Fibroblast of lung (primary cell): Measurements from ENCODE around the gene ONECUT2. TPM values are rescaled to one million over a fixed set of nuclear protein-coding genes. Genes with fewer than 3 reads are reported as not detected.
A peak's percentile ranks its signal among the peaks of the same experiment; 100 is the strongest.

Source experiments
- DNase-seq, 2 donors: peaks; one replicate each; pipeline versions ENCODE4 v3.0.0 to v3.0.0-alpha.2; 2010; ENCODE audit warnings: low read depth in 2 of 2
- H2AFZ ChIP-seq: 2 replicates; pipeline ENCODE4 v1.5.1; 2012; ENCODE audit warnings: low read length, control low read depth, inconsistent platforms
- H3K27ac ChIP-seq: 2 replicates; pipeline ENCODE4 v1.5.1; 2011; ENCODE audit warnings: low read length, control low read depth; ENCODE audit not compliant: insufficient read depth
- H3K27me3 ChIP-seq: 2 replicates; pipeline ENCODE4 v1.5.1; 2011; ENCODE audit warnings: mild to moderate bottlenecking, low read length; ENCODE audit not compliant: control insufficient read depth, insufficient read depth
- H3K36me3 ChIP-seq: 2 replicates; pipeline ENCODE4 v1.5.1; 2011; ENCODE audit warnings: low read length; ENCODE audit not compliant: control insufficient read depth, insufficient read depth
- H3K4me1 ChIP-seq: 2 replicates; pipeline ENCODE4 v1.5.1; 2011; ENCODE audit warnings: low read length; ENCODE audit not compliant: control insufficient read depth, insufficient read depth; ENCODE audit errors: extremely low read depth
- H3K4me2 ChIP-seq: 2 replicates; pipeline ENCODE4 v1.5.1; 2011; ENCODE audit warnings: low read length, control low read depth; ENCODE audit not compliant: insufficient read depth; ENCODE audit errors: extremely low read depth
- H3K4me3 ChIP-seq, 4 experiments: fragments of 200-600 bp in 1 of 4; sonication (generic) in 1 of 4; replicated peaks in 1 of 4; 2 replicates each; pipeline ENCODE4 v1.5.1; 2011 to 2016; ENCODE audit warnings: low read length in 4 of 4, low read depth in 3 of 4, mild to moderate bottlenecking in 3 of 4, control low read depth in 2 of 4, inconsistent platforms in 1 of 4, mixed read lengths in 1 of 4; ENCODE audit not compliant: insufficient read depth in 1 of 4; ENCODE audit errors: control extremely low read depth in 1 of 4
- H3K79me2 ChIP-seq: 2 replicates; pipeline ENCODE4 v1.5.1; 2012; ENCODE audit warnings: mild to moderate bottlenecking, low read length, inconsistent platforms; ENCODE audit not compliant: control insufficient read depth, insufficient read depth
- H3K9ac ChIP-seq: 2 replicates; pipeline ENCODE4 v1.5.1; 2011; ENCODE audit warnings: mild to moderate bottlenecking, low read length, control low read depth; ENCODE audit not compliant: insufficient read depth
- H3K9me3 ChIP-seq: 2 replicates; pipeline ENCODE4 v1.5.1; 2012; ENCODE audit warnings: low read depth, low read length; ENCODE audit not compliant: control insufficient read depth, insufficient read depth
- H4K20me1 ChIP-seq: 2 replicates; pipeline ENCODE4 v1.5.1; 2011; ENCODE audit warnings: low read length; ENCODE audit not compliant: control insufficient read depth, insufficient read depth; ENCODE audit errors: extremely low read depth
- EZH2 ChIP-seq: IDR thresholded peaks from 2 replicates; pipeline ENCODE4 v1.5.1; 2012; ENCODE audit warnings: low read length, control low read depth, mild to moderate bottlenecking; ENCODE audit errors: missing control alignments
- polyA plus RNA-seq, 2 donors: library from polyadenylated mRNA; depleted of rRNA in 1 of 2; stranded (reverse) in 1 of 2; unstranded in 1 of 2; fragments of >200 nt; gene quantifications; 2 replicates each; pipeline ENCODE4 v1.2.1, GENCODE V29; 2011 to 2012; ENCODE audit warnings: missing spikeins in 1 of 2
- total RNA-seq: library from RNA; depleted of rRNA; stranded (reverse); fragments of >200 nt; gene quantifications from 2 replicates; pipeline ENCODE4 v1.2.1, GENCODE V29; 2014
- TF ChIP-seq, protein P1 (sequence below), 2 donors: IDR thresholded peaks in 1 of 2; conservative IDR thresholded peaks in 1 of 2; 1 replicate in 1 of 2; 2 replicates in 1 of 2; pipeline ENCODE4 v1.5.1; 2011 to 2012; ENCODE audit warnings: low read length in 2 of 2, control low read depth in 1 of 2, inconsistent platforms in 1 of 2, low read depth in 1 of 2, mild to moderate bottlenecking in 1 of 2

The ONECUT2 gene
- total and polyA plus RNA-seq, 2 donors (not counting 1 experiment from before 2014, with no cell fraction given): under 0.01 TPM

DNA sequence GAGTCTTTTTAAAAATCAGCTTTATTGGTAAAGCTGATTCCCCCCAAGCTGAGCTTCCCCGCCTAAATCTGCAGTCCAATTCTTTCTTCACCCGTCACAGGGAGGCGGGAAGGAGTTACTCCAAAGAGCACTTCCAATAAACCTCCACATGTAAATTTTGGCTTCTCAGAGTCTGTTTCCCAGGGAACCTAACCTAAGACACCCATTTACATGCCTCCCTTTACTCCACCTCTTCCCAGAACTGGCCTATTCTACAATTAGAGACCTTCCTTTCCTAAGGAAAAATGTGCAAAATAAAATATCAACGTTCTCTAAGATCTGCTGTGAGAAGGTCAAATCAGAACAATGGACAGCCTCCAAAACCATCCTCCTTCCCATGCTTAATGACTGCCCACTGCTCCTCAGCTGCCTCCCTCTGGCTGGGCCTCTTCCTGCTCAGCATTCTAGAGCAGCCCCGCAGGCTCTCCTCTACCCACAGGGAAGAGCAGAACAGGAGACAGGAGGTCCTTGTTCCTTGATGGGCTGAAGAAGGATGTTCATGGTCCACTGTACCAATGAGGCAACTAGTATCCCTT, 63.6 kb downstream of the ONECUT2 start:
- no peak overlapping the region for H3K4me2 ChIP-seq
- TF ChIP-seq EZH2: no peak
- TF ChIP-seq, protein P1, sequence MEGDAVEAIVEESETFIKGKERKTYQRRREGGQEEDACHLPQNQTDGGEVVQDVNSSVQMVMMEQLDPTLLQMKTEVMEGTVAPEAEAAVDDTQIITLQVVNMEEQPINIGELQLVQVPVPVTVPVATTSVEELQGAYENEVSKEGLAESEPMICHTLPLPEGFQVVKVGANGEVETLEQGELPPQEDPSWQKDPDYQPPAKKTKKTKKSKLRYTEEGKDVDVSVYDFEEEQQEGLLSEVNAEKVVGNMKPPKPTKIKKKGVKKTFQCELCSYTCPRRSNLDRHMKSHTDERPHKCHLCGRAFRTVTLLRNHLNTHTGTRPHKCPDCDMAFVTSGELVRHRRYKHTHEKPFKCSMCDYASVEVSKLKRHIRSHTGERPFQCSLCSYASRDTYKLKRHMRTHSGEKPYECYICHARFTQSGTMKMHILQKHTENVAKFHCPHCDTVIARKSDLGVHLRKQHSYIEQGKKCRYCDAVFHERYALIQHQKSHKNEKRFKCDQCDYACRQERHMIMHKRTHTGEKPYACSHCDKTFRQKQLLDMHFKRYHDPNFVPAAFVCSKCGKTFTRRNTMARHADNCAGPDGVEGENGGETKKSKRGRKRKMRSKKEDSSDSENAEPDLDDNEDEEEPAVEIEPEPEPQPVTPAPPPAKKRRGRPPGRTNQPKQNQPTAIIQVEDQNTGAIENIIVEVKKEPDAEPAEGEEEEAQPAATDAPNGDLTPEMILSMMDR (conservative IDR thresholded peaks at IDR 0.05 in 1 of 2, IDR thresholded peaks at IDR 0.05 in 1 of 2; ENCODE audit: low read depth in 1 of 2, low read length in 2 of 2): no peak

DNA sequence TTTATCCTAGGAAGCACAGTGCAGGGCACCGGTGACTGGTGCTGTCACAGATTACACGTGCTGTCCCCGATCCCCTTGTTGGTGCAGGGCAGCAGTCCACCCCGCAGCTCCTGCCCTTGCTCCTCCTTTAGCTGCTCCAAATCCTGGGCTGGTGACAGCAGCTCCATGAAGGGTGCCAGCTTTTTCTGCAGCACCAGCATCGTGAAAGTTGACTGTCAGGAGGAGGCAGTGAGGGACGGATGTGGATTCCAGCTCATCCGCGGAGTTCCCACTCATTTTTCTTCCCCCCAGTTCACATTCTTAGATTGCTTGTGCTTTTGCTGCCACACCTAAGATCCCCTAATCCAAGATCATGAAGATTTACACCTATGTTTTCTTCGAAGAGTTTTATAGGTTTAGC, 67.5 kb downstream of the ONECUT2 start:
- Histone ChIP-seq H2AFZ (no peak overlapping the region), H3K9ac (no peak overlapping the region), H3K27ac (no peak overlapping the region), H3K4me3 (no peak overlapping the region), H4K20me1 (no peaks in the 10 kb centered on the region), H3K9me3 (no peaks in the 10 kb centered on the region), H3K27me3 (no peaks in the 10 kb centered on the region), H3K4me1 (no peaks in the 10 kb centered on the region), H3K36me3 (no peaks in the 10 kb centered on the region), H3K79me2 (no peaks in the 10 kb centered on the region), H3K4me2 (no peak overlapping the region)
- DNase-seq: no peak
- TF ChIP-seq EZH2: no peak
- TF ChIP-seq, protein P1 (conservative IDR thresholded peaks at IDR 0.05 in 1 of 2, IDR thresholded peaks at IDR 0.05 in 1 of 2; ENCODE audit: low read depth in 1 of 2, low read length in 2 of 2): no peak

More for the DNA sequence above, 63.6 kb downstream of the ONECUT2 start:
- Histone ChIP-seq H3K4me1 (no peaks in the 10 kb centered on the region), H3K4me3 (no peak overlapping the region), H3K9ac (no peak overlapping the region), H3K36me3 (no peaks in the 10 kb centered on the region), H4K20me1 (no peaks in the 10 kb centered on the region), H3K9me3 (no peaks in the 10 kb centered on the region), H2AFZ (no peak overlapping the region), H3K27ac (no peak overlapping the region), H3K79me2 (no peaks in the 10 kb centered on the region), H3K27me3 (no peaks in the 10 kb centered on the region)
- DNase-seq: no peak

DNA sequence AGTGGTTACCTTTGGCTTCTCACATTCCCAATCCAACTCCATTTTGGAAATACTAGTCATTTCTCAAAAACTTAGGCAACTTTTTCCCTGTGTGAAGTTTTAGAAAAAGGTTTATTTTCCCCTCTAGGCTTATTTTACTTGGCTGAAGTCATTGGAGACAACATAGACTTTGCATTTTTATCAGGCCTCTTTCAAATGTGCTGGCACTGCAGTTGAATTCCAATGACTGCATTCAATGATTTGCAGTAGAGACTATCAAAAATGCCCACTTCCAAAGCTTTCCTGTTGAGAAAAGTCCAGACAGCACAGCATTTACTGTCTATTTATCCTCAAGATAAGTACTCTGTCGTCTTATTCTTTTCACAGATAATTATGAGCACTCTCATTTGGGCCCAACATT, 70.1 kb downstream of the ONECUT2 start:
- DNase-seq: peak in 1 of 2 donors; percentile 5
- Histone ChIP-seq H3K9ac (no peak overlapping the region), H3K4me1 (no peaks in the 10 kb centered on the region)

More for the DNA sequence above, 70.1 kb downstream of the ONECUT2 start:
- TF ChIP-seq, protein P1 (conservative IDR thresholded peaks at IDR 0.05 in 1 of 2, IDR thresholded peaks at IDR 0.05 in 1 of 2; ENCODE audit: low read depth in 1 of 2, low read length in 2 of 2): no peak
- TF ChIP-seq EZH2: no peak
- Histone ChIP-seq H3K27me3 (no peaks in the 10 kb centered on the region), H3K4me2 (no peak overlapping the region), H3K4me3 (no peak overlapping the region), H3K9me3 (no peaks in the 10 kb centered on the region), H3K79me2 (no peaks in the 10 kb centered on the region), H2AFZ (no peak overlapping the region), H3K36me3 (no peaks in the 10 kb centered on the region), H4K20me1 (no peaks in the 10 kb centered on the region), H3K27ac (no peak overlapping the region)
